Endothelial cell of umbilical vein (primary cell): ENCODE data around the gene PHOSPHO1. TPM values are rescaled to one million over a fixed set of nuclear protein-coding genes. Genes with fewer than 3 reads are reported as not detected.

Experiments used
- BruUV-seq: library from RNA; stranded (reverse); fragments of 400-500 nt; replicated peaks from 2 replicates; lab custom pipeline; 2021; lab: Mats Ljungman, UMichigan
- CTCF ChIA-PET: fragments of 300-600, 350-600 bp; sonication (Branson Sonifier 250); formaldehyde crosslinking; loops from one replicate; lab custom pipeline; 2021; ENCODE audit warnings: antibody characterized with exemption, inconsistent platforms; lab: Charles Lee
- POLR2A ChIA-PET: fragments of 300-600, 350-600 bp; sonication (Branson Sonifier 250); formaldehyde crosslinking; loops from one replicate; lab custom pipeline; 2021; ENCODE audit warnings: antibody characterized with exemption, inconsistent platforms; lab: Charles Lee
- DNase-seq: peaks from one replicate; pipeline ENCODE4 v3.0.0-alpha.2; 2011; ENCODE audit warnings: low read depth, low spot score
- FAIRE-seq: peaks from 2 replicates; lab custom pipeline; 2011; peaks lifted over from hg19 to GRCh38; lab: Jason Lieb, UNC
- H2AFZ ChIP-seq: 2 replicates; pipeline ENCODE4 v1.6.0; 2012; ENCODE audit warnings: low read depth, low read length, control low read depth, inconsistent platforms
- H3K27ac ChIP-seq: 2 replicates; pipeline ENCODE4 v1.5.1; 2011; ENCODE audit warnings: low read depth, mild to moderate bottlenecking, control low read depth, low read length, moderate library complexity; ENCODE audit not compliant: insufficient read depth
- H3K27me3 ChIP-seq, 2 experiments: 2 replicates each; pipeline versions ENCODE4 v1.6.0 to v1.6.1; 2011; ENCODE audit warnings: low read length in 2 of 2, mixed read lengths in 1 of 2; ENCODE audit not compliant: control insufficient read depth in 2 of 2, insufficient read depth in 2 of 2
- H3K36me3 ChIP-seq, 2 experiments: 2 replicates in 1 of 2; 3 replicates in 1 of 2; pipeline ENCODE4 v1.5.1; 2011; ENCODE audit warnings: low read length in 2 of 2, mild to moderate bottlenecking in 1 of 2, moderate library complexity in 1 of 2; ENCODE audit not compliant: control insufficient read depth in 2 of 2, insufficient read depth in 2 of 2; ENCODE audit errors: extremely low read depth in 1 of 2
- H3K4me1 ChIP-seq: 3 replicates; pipeline ENCODE4 v1.5.1; 2011; ENCODE audit warnings: mild to moderate bottlenecking, low read length; ENCODE audit not compliant: control insufficient read depth, insufficient read depth; ENCODE audit errors: extremely low read depth
- H3K4me2 ChIP-seq: 2 replicates; pipeline ENCODE4 v1.6.1; 2011; ENCODE audit warnings: low read length, control low read depth, mixed read lengths; ENCODE audit not compliant: insufficient read depth
- H3K4me3 ChIP-seq, 3 experiments: fragments of 200-600 bp in 1 of 3; sonication (generic), shearing (Covaris generic) in 1 of 3; replicated peaks in 1 of 3; 2 replicates each; pipeline ENCODE4 v1.5.1; 2011 to 2016; ENCODE audit warnings: control low read depth in 3 of 3, low read length in 3 of 3, mild to moderate bottlenecking in 2 of 3, inconsistent platforms in 1 of 3, low read depth in 1 of 3, moderate library complexity in 1 of 3; ENCODE audit not compliant: insufficient read depth in 1 of 3
- H3K79me2 ChIP-seq: 2 replicates; pipeline ENCODE4 v1.6.0; 2012; ENCODE audit warnings: low read length, inconsistent platforms; ENCODE audit not compliant: control insufficient read depth, insufficient read depth
- H3K9ac ChIP-seq: replicated peaks from 2 replicates; pipeline ENCODE3; 2011; ENCODE audit warnings: low read length, control low read depth; ENCODE audit not compliant: insufficient read depth; ENCODE audit errors: extremely low read depth
- H3K9me1 ChIP-seq: replicated peaks from 3 replicates; pipeline ENCODE4 v1.6.0; 2011; ENCODE audit warnings: mild to moderate bottlenecking, low read length; ENCODE audit not compliant: control insufficient read depth, insufficient read depth; ENCODE audit errors: extremely low read depth
- H3K9me3 ChIP-seq: replicated peaks from 2 replicates; pipeline ENCODE4 v1.5.1; 2012; ENCODE audit warnings: low read length, inconsistent platforms; ENCODE audit not compliant: control insufficient read depth, insufficient read depth
- H4K20me1 ChIP-seq: replicated peaks from 2 replicates; pipeline ENCODE3; 2011; ENCODE audit warnings: mild to moderate bottlenecking, low read length; ENCODE audit not compliant: control insufficient read depth, insufficient read depth; ENCODE audit errors: extremely low read depth
- EZH2 ChIP-seq: IDR thresholded peaks from 2 replicates; pipeline ENCODE4 v1.6.1; 2012; ENCODE audit warnings: borderline replicate concordance, low read depth, mild to moderate bottlenecking, moderate library complexity, low read length, inconsistent platforms; ENCODE audit not compliant: severe bottlenecking
- FOS ChIP-seq: IDR thresholded peaks from 2 replicates; pipeline ENCODE4 v1.6.1; 2011; ENCODE audit warnings: mild to moderate bottlenecking, low read length, moderate library complexity, borderline replicate concordance; ENCODE audit not compliant: insufficient read depth
- GATA2 ChIP-seq: IDR thresholded peaks from 2 replicates; pipeline ENCODE4 v1.7.0; 2011; ENCODE audit warnings: low read depth, mild to moderate bottlenecking, moderate library complexity, mixed read lengths, low read length; ENCODE audit not compliant: insufficient read length, insufficient read depth
- JUN ChIP-seq: IDR thresholded peaks from 2 replicates; pipeline ENCODE4 v1.6.1; 2011; ENCODE audit warnings: borderline replicate concordance, low read depth; ENCODE audit not compliant: insufficient read length, insufficient read depth
- MYC ChIP-seq: IDR thresholded peaks from one replicate; pipeline ENCODE4 v1.6.1; 2011; ENCODE audit warnings: mild to moderate bottlenecking, low read depth, low read length
- POLR2A ChIP-seq: IDR thresholded peaks from 2 replicates; pipeline ENCODE4 v1.6.1; 2012; ENCODE audit warnings: low read depth, mild to moderate bottlenecking, control low read depth, low read length
- POLR2AphosphoS5 ChIP-seq: IDR thresholded peaks from 2 replicates; pipeline ENCODE4 v1.6.1; 2012; ENCODE audit warnings: low read depth, mild to moderate bottlenecking, control low read depth, low read length, moderate library complexity; ENCODE audit not compliant: insufficient read depth
- dilution Hi-C: fragments of 300-500 bp; cut with MboI; formaldehyde crosslinking; loops from one replicate; pipeline ENCODE4 v1.15.0; 2019; ENCODE audit warnings: low sequenced_read_pairs; ENCODE audit not compliant: extremely low pct_ligation_motif_present
- intact Hi-C: fragments of 100-400 bp; cut with micrococcal nuclease; formaldehyde crosslinking; loops from one replicate; pipeline ENCODE4 v1.10.0; 2022
- polyA plus RNA-seq, 4 experiments: library from polyadenylated mRNA; depleted of rRNA in 3 of 4; stranded (reverse) in 3 of 4; unstranded in 1 of 4; fragments of >200 nt; gene quantifications; 2 replicates each; pipeline versions ENCODE4 v1.2.1 to v1.2.3, GENCODE V29; 2011 to 2012; ENCODE audit warnings: missing spikeins in 1 of 4
- total RNA-seq: library from RNA; stranded (reverse); gene quantifications from 2 replicates; pipeline ENCODE4 v1.2.3, GENCODE V29; 2021
- TF ChIP-seq, protein P1 (sequence below): IDR thresholded peaks from 2 replicates; pipeline ENCODE4 v1.6.1; 2011; ENCODE audit not compliant: insufficient read depth, insufficient read length
- TF ChIP-seq, protein P2 (sequence below), 2 donors: IDR thresholded peaks; 1 replicate in 1 of 2; 2 replicates in 1 of 2; pipeline ENCODE4 v1.5.1; 2011; ENCODE audit warnings: low read length in 2 of 2, mild to moderate bottlenecking in 2 of 2, moderate library complexity in 2 of 2, control low read depth in 1 of 2, inconsistent platforms in 1 of 2, low read depth in 1 of 2; ENCODE audit not compliant: insufficient read depth in 1 of 2; ENCODE audit errors: extremely low read depth in 1 of 2

PHOSPHO1 gene
- total and polyA plus RNA-seq, 2 donors (not counting 3 experiments of a cell fraction or from before 2014, with no cell fraction given), result 0.23 TPM; not detected in 1

DNA sequence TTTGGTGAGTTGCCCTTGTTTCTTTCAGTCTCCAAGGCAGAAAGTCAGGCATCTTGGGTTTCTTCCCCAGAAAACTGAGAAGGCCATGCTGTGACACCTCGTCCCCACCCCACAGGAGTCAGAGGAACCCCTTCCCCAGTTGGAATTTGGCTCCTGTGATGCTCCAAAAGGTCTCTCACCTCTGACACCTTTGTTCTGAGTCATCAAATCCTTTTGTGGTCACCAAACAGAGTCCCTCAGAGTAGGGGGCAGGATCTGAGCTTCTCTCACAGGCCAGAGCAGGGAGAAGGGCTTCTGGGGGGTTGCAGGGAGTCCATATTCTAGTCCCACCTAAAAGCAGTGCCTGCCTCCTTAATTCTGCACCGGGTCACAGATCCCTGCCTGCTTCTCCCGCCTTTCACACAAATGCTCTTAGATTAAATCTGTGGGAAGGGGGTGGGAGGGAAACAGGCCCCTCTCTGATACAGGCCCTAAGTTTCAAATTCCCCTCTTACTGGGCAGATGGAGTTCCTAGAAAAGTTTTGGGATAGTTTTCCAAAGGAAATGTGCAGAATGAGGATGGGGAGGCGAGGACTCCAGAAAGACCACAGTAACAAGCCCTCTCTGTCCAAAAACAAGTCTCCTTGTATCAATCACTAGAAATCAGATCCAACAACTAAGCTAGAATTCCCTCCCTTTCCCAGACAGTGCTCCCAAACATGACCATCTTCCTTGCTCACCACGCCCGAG, 1.3 kb downstream of the PHOSPHO1 start:
- H3K9me3 ChIP-seq, result no peaks in the 10 kb centered on the region
- no peak for FAIRE-seq
- no peak for DNase-seq
- no peak overlapping the region for H3K9ac ChIP-seq
- no peaks in the 10 kb centered on the region for H4K20me1 ChIP-seq
- H3K27me3 ChIP-seq, result peaks cover 14% of the 10 kb centered on the region in 2 experiments
- peaks cover 12% of the 10 kb centered on the region for H3K4me1 ChIP-seq
- H3K4me3 ChIP-seq, result no peak overlapping the region
- no peak overlapping the region for H3K4me2 ChIP-seq
- no peaks in the 10 kb centered on the region for H3K79me2 ChIP-seq
- intact Hi-C loops, result loop anchor here (5.0 kb wide), 1 partner anchor 192 kb away; no protein-coding TSS in a partner anchor
- dilution Hi-C loops, result no loop called here
- no TSS peak for BruUV-seq
- H3K9me1 ChIP-seq, result no peaks in the 10 kb centered on the region
- no peak overlapping the region for H2AFZ ChIP-seq
- ChIA-PET POLR2A (no interaction called here), CTCF (interaction anchor here (1.0 to 13.3 kb wide), 9 partner anchors 12 to 68 kb away, joined by 3 to 212 read pairs (median 14); partner anchors contain the start of genes ABI3 and GNGT2)
- TF ChIP-seq GATA2 (no peak), MYC (no peak), EZH2 (no peak), POLR2AphosphoS5 (no peak), JUN (no peak), POLR2A (no peak), FOS (no peak)
- TF ChIP-seq, protein P1, sequence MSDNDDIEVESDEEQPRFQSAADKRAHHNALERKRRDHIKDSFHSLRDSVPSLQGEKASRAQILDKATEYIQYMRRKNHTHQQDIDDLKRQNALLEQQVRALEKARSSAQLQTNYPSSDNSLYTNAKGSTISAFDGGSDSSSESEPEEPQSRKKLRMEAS, result no peak
- TF ChIP-seq, protein P2, sequence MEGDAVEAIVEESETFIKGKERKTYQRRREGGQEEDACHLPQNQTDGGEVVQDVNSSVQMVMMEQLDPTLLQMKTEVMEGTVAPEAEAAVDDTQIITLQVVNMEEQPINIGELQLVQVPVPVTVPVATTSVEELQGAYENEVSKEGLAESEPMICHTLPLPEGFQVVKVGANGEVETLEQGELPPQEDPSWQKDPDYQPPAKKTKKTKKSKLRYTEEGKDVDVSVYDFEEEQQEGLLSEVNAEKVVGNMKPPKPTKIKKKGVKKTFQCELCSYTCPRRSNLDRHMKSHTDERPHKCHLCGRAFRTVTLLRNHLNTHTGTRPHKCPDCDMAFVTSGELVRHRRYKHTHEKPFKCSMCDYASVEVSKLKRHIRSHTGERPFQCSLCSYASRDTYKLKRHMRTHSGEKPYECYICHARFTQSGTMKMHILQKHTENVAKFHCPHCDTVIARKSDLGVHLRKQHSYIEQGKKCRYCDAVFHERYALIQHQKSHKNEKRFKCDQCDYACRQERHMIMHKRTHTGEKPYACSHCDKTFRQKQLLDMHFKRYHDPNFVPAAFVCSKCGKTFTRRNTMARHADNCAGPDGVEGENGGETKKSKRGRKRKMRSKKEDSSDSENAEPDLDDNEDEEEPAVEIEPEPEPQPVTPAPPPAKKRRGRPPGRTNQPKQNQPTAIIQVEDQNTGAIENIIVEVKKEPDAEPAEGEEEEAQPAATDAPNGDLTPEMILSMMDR (IDR thresholded peaks at IDR 0.05; ENCODE audit: extremely low read depth in 1 of 2, insufficient read depth in 1 of 2, low read depth in 1 of 2, low read length in 2 of 2), result no peak
- H3K27ac ChIP-seq, result no peak overlapping the region
- H3K36me3 ChIP-seq, result no peaks in the 10 kb centered on the region
